T-cell (primary cell): ENCODE measurements around the gene C1orf174. TPM values are rescaled to one million over a fixed set of nuclear protein-coding genes. Genes with fewer than 3 reads are reported as not detected.
A peak's percentile ranks its signal among the peaks of the same experiment; 100 is the strongest.

ENCODE experiments used
- ATAC-seq, 4 experiments: fragments of 200-7000 bp in 3 of 4; fragments of 150-1000 bp in 1 of 4; cut with Tn5 transposase; replicated peaks in 1 of 4; 1 replicate in 3 of 4; 2 replicates in 1 of 4; pipeline ENCODE4 v1.10.0; 2021; ENCODE audit warnings: moderate library complexity in 3 of 4, mild to moderate bottlenecking in 2 of 4, moderate number of reproducible peaks in 1 of 4
- CTCF ChIA-PET, 2 donors: fragments of 300-600 bp; sonication (Branson Sonifier 250); formaldehyde crosslinking; loops; one replicate each; lab custom pipeline; 2022; ENCODE audit warnings: antibody characterized with exemption in 2 of 2; lab: Charles Lee
- POLR2A ChIA-PET, 2 donors: fragments of 300-600 bp; sonication (Branson Sonifier 250); formaldehyde crosslinking; loops; one replicate each; lab custom pipeline; 2022; ENCODE audit warnings: antibody characterized with exemption in 2 of 2; lab: Charles Lee
- DNase-seq, 35 experiments: peaks; one replicate each; pipeline versions ENCODE4 v3.0.0 to v3.0.0-alpha.2; 2013 to 2023
- H3K27ac ChIP-seq: one replicate; pipeline ENCODE4 v1.5.1; 2013; ENCODE audit warnings: low read length
- H3K27me3 ChIP-seq, 2 experiments: replicated peaks in 1 of 2; 1 replicate in 1 of 2; 2 replicates in 1 of 2; pipeline versions ENCODE4 v1.6.1 to v1.7.0; 2013; ENCODE audit warnings: low read length in 1 of 2, mixed read lengths in 1 of 2; ENCODE audit not compliant: control insufficient read depth in 2 of 2, insufficient read depth in 2 of 2; ENCODE audit errors: extremely low read depth in 1 of 2
- H3K36me3 ChIP-seq, 2 donors: 1 replicate in 1 of 2; 2 replicates in 1 of 2; pipeline versions ENCODE4 v1.6.1 to v1.7.0; 2013; ENCODE audit warnings: low read length in 1 of 2; ENCODE audit not compliant: control insufficient read depth in 2 of 2, insufficient read depth in 1 of 2; ENCODE audit errors: extremely low read depth in 1 of 2
- H3K4me1 ChIP-seq, 2 experiments: 1 replicate in 1 of 2; 2 replicates in 1 of 2; pipeline versions ENCODE4 v1.6.1 to v1.7.0; 2013; ENCODE audit warnings: low read length in 2 of 2, mixed read lengths in 1 of 2; ENCODE audit not compliant: insufficient read depth in 2 of 2, control insufficient read depth in 1 of 2; ENCODE audit errors: extremely low read depth in 1 of 2
- H3K4me3 ChIP-seq, 2 donors: 1 replicate in 1 of 2; 2 replicates in 1 of 2; pipeline versions ENCODE4 v1.5.1 to v1.7.0; 2013; ENCODE audit warnings: mild to moderate bottlenecking in 2 of 2, low read length in 1 of 2, moderate library complexity in 1 of 2; ENCODE audit not compliant: control insufficient read depth in 1 of 2; ENCODE audit errors: extremely low read depth in 1 of 2
- H3K9me3 ChIP-seq: 2 replicates; pipeline ENCODE4 v1.7.0; 2013
- H3K27ac Mint-ChIP-seq, 2 donors: one replicate each; pipeline ENCODE4 v1.8.0; 2020 to 2021; ENCODE audit warnings: mild to moderate bottlenecking in 2 of 2, mixed read lengths in 2 of 2
- H3K27me3 Mint-ChIP-seq, 2 donors: one replicate each; pipeline ENCODE4 v1.8.0; 2021 to 2022; ENCODE audit warnings: mixed read lengths in 2 of 2
- H3K36me3 Mint-ChIP-seq: one replicate; pipeline ENCODE4 v1.8.0; 2021; ENCODE audit warnings: mixed read lengths
- H3K4me1 Mint-ChIP-seq, 3 donors: one replicate each; pipeline ENCODE4 v1.8.0; 2020 to 2022; ENCODE audit warnings: mixed read lengths in 3 of 3, mild to moderate bottlenecking in 1 of 3
- H3K4me3 Mint-ChIP-seq, 3 donors: one replicate each; pipeline ENCODE4 v1.8.0; 2020 to 2022; ENCODE audit warnings: mild to moderate bottlenecking in 3 of 3, mixed read lengths in 3 of 3, moderate library complexity in 3 of 3
- H3K9me3 Mint-ChIP-seq, 3 donors: one replicate each; pipeline ENCODE4 v1.8.0; 2020 to 2022; ENCODE audit warnings: mixed read lengths in 3 of 3
- WGBS: methylation state at CpG from one replicate; pipeline ENCODE4 v1.1.5; 2013; ENCODE audit warnings: missing lambda C conversion rate; ENCODE audit not compliant: insufficient coverage; 5-methylcytosine and 5-hydroxymethylcytosine counted together
- total RNA-seq, 35 experiments: library from RNA in 6 of 35; stranded (reverse) in 6 of 35; fragments of 120-200 nt in 1 of 35; gene quantifications; one replicate each; pipeline versions ENCODE4 v1.2.1 to v1.2.4 and lab custom pipeline; 2013 to 2026

The C1orf174 gene
- total RNA-seq, 5 donors from 2014 or later (not counting 1 experiment from before 2014, with no cell fraction given): 15.7 to 34.7 (median 33.4) TPM

DNA sequence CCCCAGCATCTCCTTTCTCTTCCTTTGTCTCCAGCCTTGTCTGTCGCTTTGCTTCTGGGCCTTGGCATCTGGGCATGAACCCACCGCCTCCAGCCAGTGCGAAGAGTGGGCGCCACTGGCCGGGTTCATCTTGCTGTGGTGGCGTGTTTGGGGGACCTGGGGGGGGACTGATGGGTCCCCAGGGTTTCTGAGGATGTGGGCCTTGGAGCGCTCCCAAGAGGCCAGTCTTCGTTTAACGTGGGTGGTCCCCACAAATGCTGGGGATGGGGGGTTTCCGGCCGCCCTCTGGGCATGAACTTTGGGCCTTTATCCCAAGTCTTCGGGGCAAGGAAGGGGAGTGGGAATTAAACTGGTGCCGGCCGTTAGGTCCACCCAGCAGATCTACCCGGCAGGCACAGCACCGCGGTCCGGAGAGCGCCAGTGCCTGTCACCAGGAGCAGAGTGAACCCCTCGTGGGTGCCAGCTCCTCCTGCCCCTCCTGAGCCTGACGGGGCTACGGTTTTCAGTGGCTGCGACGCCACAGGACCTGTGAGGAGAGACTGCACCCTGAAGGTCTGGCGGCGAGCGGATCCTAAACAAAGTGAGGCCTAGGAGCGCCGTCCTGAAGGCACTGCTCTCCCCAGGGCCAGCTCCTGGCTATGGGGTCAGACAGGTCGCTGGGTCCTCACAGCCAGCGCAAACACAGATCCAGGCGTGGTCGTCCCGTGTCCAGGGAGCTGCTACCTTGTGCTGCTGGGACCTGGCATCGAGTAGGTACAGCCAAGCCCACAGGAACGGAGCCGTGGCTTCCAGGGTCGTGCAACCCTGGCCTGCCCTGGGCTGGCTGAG is 12.1 kb upstream of the C1orf174 start:
- no peak overlapping the region for H3K4me3 Mint-ChIP-seq
- H3K9me3 Mint-ChIP-seq: no peaks in the 10 kb centered on the region
- Histone ChIP-seq H3K36me3 (no peaks in the 10 kb centered on the region), H3K27me3 (peaks cover 2 to 59% of the 10 kb centered on the region in 2 experiments), H3K4me1 (peaks cover 0 to 11% of the 10 kb centered on the region in 2 experiments), H3K4me3 (no peak overlapping the region), H3K9me3 (no peaks in the 10 kb centered on the region), H3K27ac (no peak overlapping the region)
- no peaks in the 10 kb centered on the region for H3K36me3 Mint-ChIP-seq
- H3K27me3 Mint-ChIP-seq: peaks cover 0 to 7% of the 10 kb centered on the region in 2 donors
- DNase-seq: peak in 1 of 35 experiments; percentile 12
- ChIA-PET CTCF (no interaction called here), POLR2A (no interaction called here)
- H3K4me1 Mint-ChIP-seq: peaks cover 0 to 8% (median 6%) of the 10 kb centered on the region in 3 donors
- ATAC-seq: no peak
- H3K27ac Mint-ChIP-seq: no peak overlapping the region
- WGBS: 90% methylated on average over 37 of the region's 38 CpGs

- CTCF ChIA-PET: interaction anchor here in 1 of 2 donors (0.7 kb wide), 1 partner anchor 17 kb away, joined by 3 read pairs; no protein-coding TSS in a partner anchor
- 18% methylated on average over 32 of the region's 35 CpGs for WGBS
- H3K4me3 Mint-ChIP-seq: peak overlapping the region in 2 of 3 donors; percentile 28 to 32
- H3K4me3 ChIP-seq: no peak overlapping the region
- no peak overlapping the region for H3K27ac Mint-ChIP-seq
- POLR2A ChIA-PET: no interaction called here
- no peaks in the 10 kb centered on the region for H3K36me3 Mint-ChIP-seq
- peaks cover 0 to 10% (median 7%) of the 10 kb centered on the region in 3 donors for H3K4me1 Mint-ChIP-seq
- peaks cover 0 to 59% of the 10 kb centered on the region in 2 experiments for H3K27me3 ChIP-seq
- H3K9me3 Mint-ChIP-seq: no peaks in the 10 kb centered on the region
- DNase-seq (peak; percentile 38 to 84 (median 70)), ATAC-seq (peak; percentile 77 to 92 (median 85))
- no peaks in the 10 kb centered on the region for H3K36me3 ChIP-seq
- no peaks in the 10 kb centered on the region for H3K9me3 ChIP-seq
- no peak overlapping the region for H3K27ac ChIP-seq
- H3K4me1 ChIP-seq: peaks cover 0 to 13% of the 10 kb centered on the region in 2 experiments
- peaks cover 0 to 3% of the 10 kb centered on the region in 2 donors for H3K27me3 Mint-ChIP-seq
These were observed 11.1 kb upstream of the C1orf174 start for GRCh38 chr1:3910857-3911845.

- Mint-ChIP-seq H3K4me3 (peak overlapping the region in 1 of 3 donors; percentile 32), H3K4me1 (peaks cover 0 to 13% (median 10%) of the 10 kb centered on the region in 3 donors), H3K27me3 (peaks cover 0 to 3% of the 10 kb centered on the region in 2 donors), H3K27ac (no peak overlapping the region), H3K36me3 (no peaks in the 10 kb centered on the region), H3K9me3 (no peaks in the 10 kb centered on the region)
- DNase-seq (no peak), ATAC-seq (no peak)
- ChIA-PET POLR2A (no interaction called here), CTCF (no interaction called here)
- WGBS: 82% methylated on average over 28 of the region's 30 CpGs
- Histone ChIP-seq H3K27me3 (peaks cover 0 to 51% of the 10 kb centered on the region in 2 experiments), H3K9me3 (no peaks in the 10 kb centered on the region), H3K4me3 (no peak overlapping the region), H3K36me3 (no peaks in the 10 kb centered on the region), H3K4me1 (peaks cover 0 to 14% of the 10 kb centered on the region in 2 experiments), H3K27ac (no peak overlapping the region)
These were observed 10.1 kb upstream of the C1orf174 start for GRCh38 chr1:3910049-3910731.

DNA sequence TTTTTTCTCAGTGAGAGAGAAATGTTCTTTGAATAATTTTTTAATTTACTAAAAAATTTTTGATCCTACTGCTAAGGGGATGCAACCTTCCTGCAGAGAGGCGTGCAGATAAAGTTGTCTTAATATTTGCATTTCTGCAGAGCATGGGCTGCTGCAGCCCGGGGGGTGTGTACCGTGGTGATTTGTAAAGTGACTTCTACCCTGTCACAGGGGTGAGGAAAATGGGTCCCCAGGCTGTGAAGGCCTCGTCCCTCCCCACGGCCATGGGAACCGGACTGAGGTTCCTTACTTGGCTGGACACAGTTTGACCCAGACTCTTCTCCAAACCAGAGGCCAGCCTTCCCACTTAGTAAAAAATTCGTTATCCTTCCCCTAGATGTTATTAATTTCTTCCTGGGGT is 9.5 kb upstream of the C1orf174 start:
- Histone ChIP-seq H3K4me3 (no peak overlapping the region), H3K36me3 (no peaks in the 10 kb centered on the region), H3K27ac (no peak overlapping the region), H3K4me1 (peaks cover 0 to 15% of the 10 kb centered on the region in 2 experiments), H3K27me3 (peaks cover 0 to 46% of the 10 kb centered on the region in 2 experiments), H3K9me3 (no peaks in the 10 kb centered on the region)
- Mint-ChIP-seq H3K27ac (no peak overlapping the region), H3K9me3 (no peaks in the 10 kb centered on the region), H3K4me1 (peaks cover 0 to 14% (median 11%) of the 10 kb centered on the region in 3 donors), H3K27me3 (peaks cover 0 to 3% of the 10 kb centered on the region in 2 donors), H3K36me3 (no peaks in the 10 kb centered on the region), H3K4me3 (no peak overlapping the region)
- ChIA-PET CTCF (no interaction called here), POLR2A (no interaction called here)
- DNase-seq: no peak
- 53% methylated on average over 2 of the region's 7 CpGs for WGBS
- no peak for ATAC-seq

- POLR2A ChIA-PET: no interaction called here
- ATAC-seq (no peak), DNase-seq (no peak)
- Mint-ChIP-seq H3K27me3 (peaks cover 0 to 3% of the 10 kb centered on the region in 2 donors), H3K36me3 (no peaks in the 10 kb centered on the region), H3K9me3 (no peaks in the 10 kb centered on the region), H3K27ac (no peak overlapping the region), H3K4me1 (peaks cover under 1 to 17% (median 14%) of the 10 kb centered on the region in 3 donors), H3K4me3 (no peak overlapping the region)
- Histone ChIP-seq H3K4me3 (no peak overlapping the region), H3K27ac (no peak overlapping the region), H3K9me3 (no peaks in the 10 kb centered on the region), H3K27me3 (peaks cover 0 to 43% of the 10 kb centered on the region in 2 experiments), H3K4me1 (peaks cover 0 to 21% of the 10 kb centered on the region in 2 experiments), H3K36me3 (no peaks in the 10 kb centered on the region)
- CTCF ChIA-PET: no interaction called here
- WGBS: 80% methylated on average over 11 of the region's 17 CpGs
These were observed 8.9 kb upstream of the C1orf174 start for GRCh38 chr1:3908886-3909517.
